Endothelial cell of umbilical vein (primary cell): ENCODE results near the gene C22orf23. TPM values are rescaled to one million over a fixed set of nuclear protein-coding genes. Genes with fewer than 3 reads are reported as not detected.

Source experiments
- BruUV-seq: library from RNA; stranded (reverse); fragments of 400-500 nt; replicated peaks from 2 replicates; lab custom pipeline; 2021; lab: Mats Ljungman, UMichigan
- CTCF ChIA-PET: fragments of 300-600, 350-600 bp; sonication (Branson Sonifier 250); formaldehyde crosslinking; loops from one replicate; lab custom pipeline; 2021; ENCODE audit warnings: antibody characterized with exemption, inconsistent platforms; lab: Charles Lee
- POLR2A ChIA-PET: fragments of 300-600, 350-600 bp; sonication (Branson Sonifier 250); formaldehyde crosslinking; loops from one replicate; lab custom pipeline; 2021; ENCODE audit warnings: antibody characterized with exemption, inconsistent platforms; lab: Charles Lee
- DNase-seq: peaks from one replicate; pipeline ENCODE4 v3.0.0-alpha.2; 2011; ENCODE audit warnings: low read depth, low spot score
- FAIRE-seq: peaks from 2 replicates; lab custom pipeline; 2011; peaks lifted over from hg19 to GRCh38; lab: Jason Lieb, UNC
- H2AFZ ChIP-seq: 2 replicates; pipeline ENCODE4 v1.6.0; 2012; ENCODE audit warnings: low read depth, low read length, control low read depth, inconsistent platforms
- H3K27ac ChIP-seq: 2 replicates; pipeline ENCODE4 v1.5.1; 2011; ENCODE audit warnings: low read depth, mild to moderate bottlenecking, control low read depth, low read length, moderate library complexity; ENCODE audit not compliant: insufficient read depth
- H3K27me3 ChIP-seq, 2 experiments: 2 replicates each; pipeline versions ENCODE4 v1.6.0 to v1.6.1; 2011; ENCODE audit warnings: low read length in 2 of 2, mixed read lengths in 1 of 2; ENCODE audit not compliant: control insufficient read depth in 2 of 2, insufficient read depth in 2 of 2
- H3K36me3 ChIP-seq, 2 experiments: 2 replicates in 1 of 2; 3 replicates in 1 of 2; pipeline ENCODE4 v1.5.1; 2011; ENCODE audit warnings: low read length in 2 of 2, mild to moderate bottlenecking in 1 of 2, moderate library complexity in 1 of 2; ENCODE audit not compliant: control insufficient read depth in 2 of 2, insufficient read depth in 2 of 2; ENCODE audit errors: extremely low read depth in 1 of 2
- H3K4me1 ChIP-seq: 3 replicates; pipeline ENCODE4 v1.5.1; 2011; ENCODE audit warnings: mild to moderate bottlenecking, low read length; ENCODE audit not compliant: control insufficient read depth, insufficient read depth; ENCODE audit errors: extremely low read depth
- H3K4me2 ChIP-seq: 2 replicates; pipeline ENCODE4 v1.6.1; 2011; ENCODE audit warnings: low read length, control low read depth, mixed read lengths; ENCODE audit not compliant: insufficient read depth
- H3K4me3 ChIP-seq, 3 experiments: fragments of 200-600 bp in 1 of 3; sonication (generic), shearing (Covaris generic) in 1 of 3; replicated peaks in 1 of 3; 2 replicates each; pipeline ENCODE4 v1.5.1; 2011 to 2016; ENCODE audit warnings: control low read depth in 3 of 3, low read length in 3 of 3, mild to moderate bottlenecking in 2 of 3, inconsistent platforms in 1 of 3, low read depth in 1 of 3, moderate library complexity in 1 of 3; ENCODE audit not compliant: insufficient read depth in 1 of 3
- H3K79me2 ChIP-seq: 2 replicates; pipeline ENCODE4 v1.6.0; 2012; ENCODE audit warnings: low read length, inconsistent platforms; ENCODE audit not compliant: control insufficient read depth, insufficient read depth
- H3K9ac ChIP-seq: replicated peaks from 2 replicates; pipeline ENCODE3; 2011; ENCODE audit warnings: low read length, control low read depth; ENCODE audit not compliant: insufficient read depth; ENCODE audit errors: extremely low read depth
- H3K9me1 ChIP-seq: replicated peaks from 3 replicates; pipeline ENCODE4 v1.6.0; 2011; ENCODE audit warnings: mild to moderate bottlenecking, low read length; ENCODE audit not compliant: control insufficient read depth, insufficient read depth; ENCODE audit errors: extremely low read depth
- H3K9me3 ChIP-seq: replicated peaks from 2 replicates; pipeline ENCODE4 v1.5.1; 2012; ENCODE audit warnings: low read length, inconsistent platforms; ENCODE audit not compliant: control insufficient read depth, insufficient read depth
- H4K20me1 ChIP-seq: replicated peaks from 2 replicates; pipeline ENCODE3; 2011; ENCODE audit warnings: mild to moderate bottlenecking, low read length; ENCODE audit not compliant: control insufficient read depth, insufficient read depth; ENCODE audit errors: extremely low read depth
- EZH2 ChIP-seq: IDR thresholded peaks from 2 replicates; pipeline ENCODE4 v1.6.1; 2012; ENCODE audit warnings: borderline replicate concordance, low read depth, mild to moderate bottlenecking, moderate library complexity, low read length, inconsistent platforms; ENCODE audit not compliant: severe bottlenecking
- FOS ChIP-seq: IDR thresholded peaks from 2 replicates; pipeline ENCODE4 v1.6.1; 2011; ENCODE audit warnings: mild to moderate bottlenecking, low read length, moderate library complexity, borderline replicate concordance; ENCODE audit not compliant: insufficient read depth
- GATA2 ChIP-seq: IDR thresholded peaks from 2 replicates; pipeline ENCODE4 v1.7.0; 2011; ENCODE audit warnings: low read depth, mild to moderate bottlenecking, moderate library complexity, mixed read lengths, low read length; ENCODE audit not compliant: insufficient read length, insufficient read depth
- JUN ChIP-seq: IDR thresholded peaks from 2 replicates; pipeline ENCODE4 v1.6.1; 2011; ENCODE audit warnings: borderline replicate concordance, low read depth; ENCODE audit not compliant: insufficient read length, insufficient read depth
- MYC ChIP-seq: IDR thresholded peaks from one replicate; pipeline ENCODE4 v1.6.1; 2011; ENCODE audit warnings: mild to moderate bottlenecking, low read depth, low read length
- POLR2A ChIP-seq: IDR thresholded peaks from 2 replicates; pipeline ENCODE4 v1.6.1; 2012; ENCODE audit warnings: low read depth, mild to moderate bottlenecking, control low read depth, low read length
- POLR2AphosphoS5 ChIP-seq: IDR thresholded peaks from 2 replicates; pipeline ENCODE4 v1.6.1; 2012; ENCODE audit warnings: low read depth, mild to moderate bottlenecking, control low read depth, low read length, moderate library complexity; ENCODE audit not compliant: insufficient read depth
- dilution Hi-C: fragments of 300-500 bp; cut with MboI; formaldehyde crosslinking; loops from one replicate; pipeline ENCODE4 v1.15.0; 2019; ENCODE audit warnings: low sequenced_read_pairs; ENCODE audit not compliant: extremely low pct_ligation_motif_present
- intact Hi-C: fragments of 100-400 bp; cut with micrococcal nuclease; formaldehyde crosslinking; loops from one replicate; pipeline ENCODE4 v1.10.0; 2022
- polyA plus RNA-seq, 4 experiments: library from polyadenylated mRNA; depleted of rRNA in 3 of 4; stranded (reverse) in 3 of 4; unstranded in 1 of 4; fragments of >200 nt; gene quantifications; 2 replicates each; pipeline versions ENCODE4 v1.2.1 to v1.2.3, GENCODE V29; 2011 to 2012; ENCODE audit warnings: missing spikeins in 1 of 4
- total RNA-seq: library from RNA; stranded (reverse); gene quantifications from 2 replicates; pipeline ENCODE4 v1.2.3, GENCODE V29; 2021
- TF ChIP-seq, protein P1 (sequence below), 2 donors: IDR thresholded peaks; 1 replicate in 1 of 2; 2 replicates in 1 of 2; pipeline ENCODE4 v1.5.1; 2011; ENCODE audit warnings: low read length in 2 of 2, mild to moderate bottlenecking in 2 of 2, moderate library complexity in 2 of 2, control low read depth in 1 of 2, inconsistent platforms in 1 of 2, low read depth in 1 of 2; ENCODE audit not compliant: insufficient read depth in 1 of 2; ENCODE audit errors: extremely low read depth in 1 of 2
- TF ChIP-seq, protein P2 (sequence below): IDR thresholded peaks from 2 replicates; pipeline ENCODE4 v1.6.1; 2011; ENCODE audit not compliant: insufficient read depth, insufficient read length

Gene C22orf23
- total and polyA plus RNA-seq, 2 donors (not counting 3 experiments of a cell fraction or from before 2014, with no cell fraction given), result 0.23 to 0.44 TPM

GRCh38 chr22:37989146-37990045 lies 36.0 kb upstream of the C22orf23 start:
- TF ChIP-seq, protein P1, sequence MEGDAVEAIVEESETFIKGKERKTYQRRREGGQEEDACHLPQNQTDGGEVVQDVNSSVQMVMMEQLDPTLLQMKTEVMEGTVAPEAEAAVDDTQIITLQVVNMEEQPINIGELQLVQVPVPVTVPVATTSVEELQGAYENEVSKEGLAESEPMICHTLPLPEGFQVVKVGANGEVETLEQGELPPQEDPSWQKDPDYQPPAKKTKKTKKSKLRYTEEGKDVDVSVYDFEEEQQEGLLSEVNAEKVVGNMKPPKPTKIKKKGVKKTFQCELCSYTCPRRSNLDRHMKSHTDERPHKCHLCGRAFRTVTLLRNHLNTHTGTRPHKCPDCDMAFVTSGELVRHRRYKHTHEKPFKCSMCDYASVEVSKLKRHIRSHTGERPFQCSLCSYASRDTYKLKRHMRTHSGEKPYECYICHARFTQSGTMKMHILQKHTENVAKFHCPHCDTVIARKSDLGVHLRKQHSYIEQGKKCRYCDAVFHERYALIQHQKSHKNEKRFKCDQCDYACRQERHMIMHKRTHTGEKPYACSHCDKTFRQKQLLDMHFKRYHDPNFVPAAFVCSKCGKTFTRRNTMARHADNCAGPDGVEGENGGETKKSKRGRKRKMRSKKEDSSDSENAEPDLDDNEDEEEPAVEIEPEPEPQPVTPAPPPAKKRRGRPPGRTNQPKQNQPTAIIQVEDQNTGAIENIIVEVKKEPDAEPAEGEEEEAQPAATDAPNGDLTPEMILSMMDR (IDR thresholded peaks at IDR 0.05; ENCODE audit: extremely low read depth in 1 of 2, insufficient read depth in 1 of 2, low read depth in 1 of 2, low read length in 2 of 2), result no peak
- TF ChIP-seq MYC, result no peak
- TF ChIP-seq, protein P2, sequence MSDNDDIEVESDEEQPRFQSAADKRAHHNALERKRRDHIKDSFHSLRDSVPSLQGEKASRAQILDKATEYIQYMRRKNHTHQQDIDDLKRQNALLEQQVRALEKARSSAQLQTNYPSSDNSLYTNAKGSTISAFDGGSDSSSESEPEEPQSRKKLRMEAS, result no peak
- TF ChIP-seq FOS, result no peak
- no peak for TF ChIP-seq EZH2
- TF ChIP-seq POLR2A, result no peak
- no peak for TF ChIP-seq JUN
- TF ChIP-seq POLR2AphosphoS5, result no peak
- no peak for TF ChIP-seq GATA2
- no peaks in the 10 kb centered on the region for H4K20me1 ChIP-seq
- no peaks in the 10 kb centered on the region for H3K27me3 ChIP-seq
- no peak overlapping the region for H3K27ac ChIP-seq
- FAIRE-seq (no peak), DNase-seq (no peak)
- no peak overlapping the region for H2AFZ ChIP-seq
- intact Hi-C loops (no loop called here), dilution Hi-C loops (no loop called here)
- H3K9me1 ChIP-seq, result no peaks in the 10 kb centered on the region
- H3K9me3 ChIP-seq, result no peaks in the 10 kb centered on the region
- H3K36me3 ChIP-seq, result no peaks in the 10 kb centered on the region
- POLR2A ChIA-PET, result no interaction called here
- no peak overlapping the region for H3K9ac ChIP-seq
- H3K4me1 ChIP-seq, result no peaks in the 10 kb centered on the region
- no TSS peak for BruUV-seq
- H3K4me2 ChIP-seq, result no peak overlapping the region
- CTCF ChIA-PET, result interaction anchor here (1.1 kb wide), 1 partner anchor 25 kb away, joined by 3 read pairs; no protein-coding TSS in a partner anchor
- H3K4me3 ChIP-seq, result no peak overlapping the region
- no peaks in the 10 kb centered on the region for H3K79me2 ChIP-seq
